H1 (cell line): ENCODE results near the gene RNF133. TPM values are rescaled to one million over a fixed set of nuclear protein-coding genes. Genes with fewer than 3 reads are reported as not detected.
A peak's percentile ranks its signal among the peaks of the same experiment; 100 is the strongest.

Experiments
- CTCF ChIA-PET: fragments of 300-600 bp; sonication (Branson Sonifier 250); formaldehyde crosslinking; loops from one replicate; lab custom pipeline; 2021; ENCODE audit not compliant: partially characterized antibody; lab: Charles Lee
- POLR2A ChIA-PET: fragments of 300-600 bp; sonication (Branson Sonifier 250); formaldehyde crosslinking; loops from one replicate; lab custom pipeline; 2021; ENCODE audit warnings: inconsistent platforms; ENCODE audit not compliant: partially characterized antibody; lab: Charles Lee
- DNase-seq, 2 experiments: peaks; one replicate each; pipeline versions ENCODE4 v3.0.0 to v3.0.0-alpha.2; 2010 to 2022; ENCODE audit warnings: low spot score in 2 of 2, low read depth in 1 of 2, mixed read lengths in 1 of 2
- FAIRE-seq: peaks from 2 replicates; lab custom pipeline; 2011; peaks lifted over from hg19 to GRCh38; lab: Jason Lieb, UNC
- H2AFZ ChIP-seq: 2 replicates; pipeline ENCODE4 v1.8.1; 2012; ENCODE audit warnings: low read length, inconsistent platforms
- H2AK5ac ChIP-seq: 2 replicates; pipeline ENCODE4 v1.6.1; 2013; ENCODE audit warnings: low read depth, low read length
- H2BK120ac ChIP-seq: replicated peaks from 2 replicates; pipeline ENCODE3; 2013; ENCODE audit warnings: low read depth, low read length, inconsistent platforms
- H2BK12ac ChIP-seq: 2 replicates; pipeline ENCODE4 v1.6.1; 2013; ENCODE audit warnings: low read depth, low read length
- H2BK15ac ChIP-seq: 2 replicates; pipeline ENCODE4 v1.6.1; 2013; ENCODE audit warnings: low read length
- H2BK20ac ChIP-seq: 2 replicates; pipeline ENCODE4 v1.6.1; 2013; ENCODE audit warnings: low read length
- H2BK5ac ChIP-seq: 2 replicates; pipeline ENCODE4 v1.6.1; 2013; ENCODE audit warnings: low read depth, low read length
- H3K14ac ChIP-seq: 2 replicates; pipeline ENCODE4 v1.6.1; 2013; ENCODE audit warnings: inconsistent platforms; ENCODE audit not compliant: insufficient read length
- H3K18ac ChIP-seq: 2 replicates; pipeline ENCODE4 v1.6.1; 2013; ENCODE audit warnings: low read length; ENCODE audit errors: extremely low read depth
- H3K23ac ChIP-seq: 2 replicates; pipeline ENCODE4 v1.6.1; 2013; ENCODE audit warnings: inconsistent platforms; ENCODE audit not compliant: insufficient read length
- H3K23me2 ChIP-seq: 2 replicates; pipeline ENCODE4 v1.6.1; 2013; ENCODE audit warnings: low read depth, low read length
- H3K27ac ChIP-seq: 2 replicates; pipeline ENCODE4 v1.6.1; 2011; ENCODE audit warnings: low read depth, low read length, inconsistent platforms
- H3K27me3 ChIP-seq, 4 experiments: replicated peaks in 1 of 4; 1 replicate in 1 of 4; 2 replicates in 3 of 4; pipeline versions ENCODE4 v1.6.1 to v1.8.1; 2011 to 2013; ENCODE audit warnings: low read length in 3 of 4, mild to moderate bottlenecking in 3 of 4, inconsistent platforms in 2 of 4, mixed read lengths in 2 of 4, moderate library complexity in 1 of 4; ENCODE audit not compliant: control insufficient read depth in 3 of 4, insufficient read depth in 3 of 4; ENCODE audit errors: extremely low read depth in 1 of 4
- H3K36me3 ChIP-seq, 4 experiments: 2 replicates each; pipeline versions ENCODE4 v1.6.1 to v1.8.1; 2011 to 2013; ENCODE audit warnings: mild to moderate bottlenecking in 4 of 4, low read length in 3 of 4, moderate library complexity in 2 of 4, control low read depth in 1 of 4, inconsistent platforms in 1 of 4; ENCODE audit not compliant: insufficient read depth in 4 of 4, control insufficient read depth in 2 of 4
- H3K4ac ChIP-seq: replicated peaks from 2 replicates; pipeline ENCODE3; 2013; ENCODE audit warnings: low read length, low read depth, mixed read lengths, inconsistent platforms; ENCODE audit not compliant: insufficient read length
- H3K4me1 ChIP-seq, 4 experiments: replicated peaks in 1 of 4; 1 replicate in 1 of 4; 2 replicates in 3 of 4; pipeline versions ENCODE4 v1.6.1 to v1.8.1; 2011 to 2013; ENCODE audit warnings: low read length in 3 of 4, inconsistent platforms in 2 of 4, mixed read lengths in 1 of 4; ENCODE audit not compliant: insufficient read depth in 4 of 4, control insufficient read depth in 3 of 4
- H3K4me2 ChIP-seq, 2 experiments: 2 replicates each; pipeline versions ENCODE4 v1.6.1 to v1.8.1; 2011 to 2013; ENCODE audit warnings: low read depth in 2 of 2, low read length in 2 of 2, control low read depth in 1 of 2, inconsistent platforms in 1 of 2, mild to moderate bottlenecking in 1 of 2; ENCODE audit not compliant: insufficient read depth in 1 of 2
- H3K4me3 ChIP-seq, 4 experiments: fragments of 200-600, 300-600 bp in 1 of 4; sonication (generic), shearing (Covaris generic), sonication (Bioruptor Twin) in 1 of 4; 2 replicates each; pipeline versions ENCODE4 v1.5.1 to v1.8.1; 2011 to 2016; ENCODE audit warnings: low read length in 4 of 4, low read depth in 3 of 4, control low read depth in 2 of 4, inconsistent platforms in 2 of 4, mild to moderate bottlenecking in 2 of 4, mixed read lengths in 1 of 4, moderate library complexity in 1 of 4; ENCODE audit not compliant: insufficient read depth in 2 of 4; ENCODE audit errors: extremely low read depth in 1 of 4
- H3K56ac ChIP-seq: replicated peaks from 2 replicates; pipeline ENCODE3; 2013; ENCODE audit warnings: low read depth, mild to moderate bottlenecking, mixed read lengths, low read length, inconsistent platforms; ENCODE audit not compliant: insufficient read length
- H3K79me1 ChIP-seq: 2 replicates; pipeline ENCODE4 v1.6.1; 2013; ENCODE audit warnings: low read depth, low read length, control low read depth
- H3K79me2 ChIP-seq, 2 experiments: 2 replicates each; pipeline versions ENCODE4 v1.6.1 to v1.8.1; 2012 to 2013; ENCODE audit warnings: low read length in 2 of 2, mild to moderate bottlenecking in 2 of 2, inconsistent platforms in 1 of 2; ENCODE audit not compliant: insufficient read depth in 2 of 2, control insufficient read depth in 1 of 2
- H3K9ac ChIP-seq, 4 experiments: replicated peaks in 1 of 4; 1 replicate in 1 of 4; 2 replicates in 3 of 4; pipeline versions ENCODE4 v1.6.1 to v1.8.1; 2011 to 2013; ENCODE audit warnings: low read depth in 3 of 4, low read length in 3 of 4, control low read depth in 2 of 4, mild to moderate bottlenecking in 2 of 4, moderate library complexity in 2 of 4, inconsistent platforms in 1 of 4; ENCODE audit errors: extremely low read depth in 1 of 4
- H3K9me3 ChIP-seq, 2 experiments: 2 replicates each; pipeline versions ENCODE4 v1.6.1 to v1.8.1; 2012 to 2013; ENCODE audit warnings: mild to moderate bottlenecking in 2 of 2, moderate library complexity in 2 of 2, control low read depth in 1 of 2, inconsistent platforms in 1 of 2, low read depth in 1 of 2, low read length in 1 of 2, mixed read lengths in 1 of 2; ENCODE audit not compliant: insufficient read depth in 2 of 2
- H4K20me1 ChIP-seq, 2 experiments: replicated peaks in 1 of 2; 2 replicates each; pipeline versions ENCODE3 to v1.8.1; 2011 to 2013; ENCODE audit warnings: inconsistent platforms in 2 of 2, low read length in 2 of 2, mild to moderate bottlenecking in 1 of 2; ENCODE audit not compliant: insufficient read depth in 2 of 2, control insufficient read depth in 1 of 2
- H4K5ac ChIP-seq: 2 replicates; pipeline ENCODE4 v1.6.1; 2013; ENCODE audit warnings: low read length, low read depth, mixed read lengths, inconsistent platforms; ENCODE audit not compliant: insufficient read length
- H4K8ac ChIP-seq: 2 replicates; pipeline ENCODE4 v1.8.0; 2013; ENCODE audit warnings: mild to moderate bottlenecking, moderate library complexity, low read length, inconsistent platforms; ENCODE audit not compliant: insufficient read depth; ENCODE audit errors: extremely low read depth
- H4K91ac ChIP-seq: replicated peaks from 2 replicates; pipeline ENCODE3; 2013; ENCODE audit warnings: low read length, mixed read lengths, inconsistent platforms; ENCODE audit not compliant: insufficient read length
- RFX5 ChIP-seq: IDR thresholded peaks from 2 replicates; pipeline ENCODE4 v1.6.1; 2011; ENCODE audit warnings: low read depth, low read length, improper control_type of control experiment, borderline replicate concordance
- WGBS, 2 experiments: shearing (Covaris generic) in 1 of 2; methylation state at CpG; one replicate each; pipeline versions ENCODE4 v1.1.6 to v1.1.7; 2013 to 2015; ENCODE audit warnings: low lambda C conversion rate in 2 of 2, mixed read lengths in 2 of 2, inconsistent platforms in 1 of 2, low coverage in 1 of 2, missing lambda C conversion rate in 1 of 2; ENCODE audit not compliant: insufficient replicate concordance in 2 of 2, insufficient coverage in 1 of 2, insufficient read length in 1 of 2; ENCODE audit errors: extremely low coverage in 1 of 2, missing lambda C conversion rate in 1 of 2; 5-methylcytosine and 5-hydroxymethylcytosine counted together
- polyA plus RNA-seq, 7 experiments: library from polyadenylated mRNA; depleted of rRNA in 3 of 7; stranded (reverse) in 5 of 7; unstranded in 2 of 7; fragments of >200 nt in 5 of 7; fragments of 200-250 nt in 2 of 7; gene quantifications; 1 replicate in 5 of 7; 2 replicates in 1 of 7; 4 replicates in 1 of 7; pipeline versions ENCODE4 v1.2.1 to v1.2.3, GENCODE V29; 2011 to 2013; ENCODE audit warnings: missing spikeins in 2 of 7, mixed read lengths in 2 of 7
- total RNA-seq: library from RNA; stranded (reverse); fragmentation: NEBNext Ultra II Directional; extraction: Animal tissue kit (Norgen Biotek cat#: 25700); gene quantifications from 2 replicates; pipeline ENCODE4 v1.2.1, GENCODE V29; 2021

The RNF133 gene
- total and polyA plus RNA-seq, 2 of the 8 experiments (the other 6 are each of a cell fraction or from before 2014, with no cell fraction given) = 0.09 to 0.39 TPM

DNA sequence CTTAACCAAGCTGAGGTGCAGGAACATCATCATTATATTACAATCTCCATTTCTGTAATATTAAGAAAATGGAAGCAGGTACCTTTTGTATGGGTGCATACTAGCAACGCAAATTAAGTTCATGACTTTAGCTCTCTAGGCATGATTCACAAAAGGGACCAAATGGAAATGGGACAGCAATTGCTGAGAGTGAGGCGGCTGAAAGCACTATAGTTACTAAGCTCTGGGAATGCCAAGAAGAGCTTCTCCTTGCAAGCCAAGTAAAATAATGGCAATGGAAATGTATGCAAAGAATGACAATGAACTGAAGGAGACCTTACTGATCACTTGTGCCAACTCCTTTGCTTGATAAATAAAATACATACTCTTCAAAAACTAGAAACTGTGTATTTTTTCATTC is 40.0 kb upstream of the RNF133 start:
- CTCF ChIA-PET = interaction anchor here (0.6 to 2.0 kb wide), 5 partner anchors 9 to 172 kb away, joined by 3 to 6 read pairs (median 5); no protein-coding TSS in a partner anchor
- H3K79me1 ChIP-seq = no peaks in the 10 kb centered on the region; the same call in 1 of the 2 replicates
- H4K91ac ChIP-seq = peak overlapping the region; percentile 70
- no peak overlapping the region for H2BK5ac ChIP-seq
- H2BK20ac ChIP-seq = no peak overlapping the region
- no peaks in the 10 kb centered on the region for H3K27me3 ChIP-seq
- H3K9ac ChIP-seq = no peak overlapping the region
- H3K4me1 ChIP-seq = peaks cover 3 to 22% (median 12%) of the 10 kb centered on the region in 4 experiments; a peak in 6 of 7 replicates
- H2BK15ac ChIP-seq = no peak overlapping the region
- no peak overlapping the region for H3K27ac ChIP-seq
- H3K56ac ChIP-seq = no peak overlapping the region
- FAIRE-seq = peak; percentile 76
- no peak for DNase-seq
- H3K9me3 ChIP-seq = no peaks in the 10 kb centered on the region
- no peak overlapping the region for H3K4me2 ChIP-seq
- H2BK120ac ChIP-seq = no peak overlapping the region
- no peak overlapping the region for H3K23ac ChIP-seq
- peak overlapping the region in 1 of 4 experiments; percentile 0; a peak in 1 of 8 replicates for H3K4me3 ChIP-seq
- no peak overlapping the region for H3K4ac ChIP-seq
- H3K18ac ChIP-seq = no peak overlapping the region
- no peak overlapping the region for H2AK5ac ChIP-seq
- no peak overlapping the region for H2AFZ ChIP-seq
- no peaks in the 10 kb centered on the region for H3K79me2 ChIP-seq
- POLR2A ChIA-PET = no interaction called here
- H3K36me3 ChIP-seq = no peaks in the 10 kb centered on the region
- no peaks in the 10 kb centered on the region for H4K20me1 ChIP-seq
- no peak overlapping the region for H4K8ac ChIP-seq
- no peak for TF ChIP-seq RFX5
- TF ChIP-seq, all 59 proteins: peak for 0
- no peaks in the 10 kb centered on the region for H3K23me2 ChIP-seq
- no peak overlapping the region for H3K14ac ChIP-seq
- no peak overlapping the region for H2BK12ac ChIP-seq
- H4K5ac ChIP-seq = peak overlapping the region; percentile 23
- 24% methylated on average over 2 of the region's 2 CpGs; no CpG with 5 or more reads in 1 of the 2 experiments for WGBS, 2 experiments
